Thoracic aorta (tissue), 2 donors: ENCODE data around the gene SLC44A1. TPM values are rescaled to one million over a fixed set of nuclear protein-coding genes. Genes with fewer than 3 reads are reported as not detected.

Experiments used
- ATAC-seq: fragments of 150-250 bp; one replicate; pipeline ENCODE4 v1.8.0; 2017; ENCODE audit warnings: low read depth; ENCODE audit not compliant: insufficient number of reproducible peaks, low FRiP score
- DNase-seq: peaks from one replicate; pipeline ENCODE4 v3.0.0-alpha.2; 2020; ENCODE audit warnings: low spot score
- H3K27ac ChIP-seq, 2 donors: fragments of 200-600 bp; sonication (generic); 1 replicate in 1 of 2; 2 replicates in 1 of 2; pipeline ENCODE4 v1.5.1; 2016; ENCODE audit warnings: mild to moderate bottlenecking in 2 of 2, moderate library complexity in 2 of 2
- H3K27me3 ChIP-seq: fragments of 200-600 bp; sonication (generic); replicated peaks from 2 replicates; pipeline ENCODE4 v1.6.0; 2016; ENCODE audit warnings: mild to moderate bottlenecking; ENCODE audit not compliant: insufficient read depth
- H3K36me3 ChIP-seq: fragments of 200-600 bp; sonication (generic); one replicate; pipeline ENCODE4 v1.5.1; 2016
- H3K4me1 ChIP-seq, 2 donors: fragments of 200-600 bp; sonication (generic); 1 replicate in 1 of 2; 2 replicates in 1 of 2; pipeline versions ENCODE4 v1.5.1 to v1.6.0; 2016; ENCODE audit warnings: low read depth in 2 of 2, mild to moderate bottlenecking in 1 of 2; ENCODE audit not compliant: control insufficient read depth in 1 of 2
- H3K4me3 ChIP-seq: fragments of 200-600 bp; sonication (generic); 2 replicates; pipeline ENCODE4 v1.5.1; 2016; ENCODE audit warnings: mild to moderate bottlenecking
- H3K9me3 ChIP-seq: fragments of 200-600 bp; sonication (generic); 2 replicates; pipeline ENCODE4 v1.5.1; 2016
- CTCF ChIP-seq: fragments of 200-600 bp; sonication (generic); IDR thresholded peaks from one replicate; pipeline ENCODE4 v1.5.1; 2019; ENCODE audit warnings: antibody characterized with exemption
- total RNA-seq, 2 donors: library from RNA; depleted of rRNA; stranded (reverse); fragments of >200 nt; gene quantifications; one replicate each; pipeline versions ENCODE4 v1.1.0 to v1.2.3, GENCODE V29; 2016

Gene SLC44A1
- total RNA-seq, 2 donors from 2014 or later = 33.9 to 58.8 TPM

- H3K9me3 ChIP-seq = no peaks in the 10 kb centered on the region
- H3K36me3 ChIP-seq = no peaks in the 10 kb centered on the region
- H3K4me3 ChIP-seq = no peak overlapping the region
- TF ChIP-seq CTCF = no peak
- ATAC-seq (no peak), DNase-seq (no peak)
- no peaks in the 10 kb centered on the region for H3K27me3 ChIP-seq
- no peaks in the 10 kb centered on the region for H3K4me1 ChIP-seq
- H3K27ac ChIP-seq = no peak overlapping the region
Observed at GRCh38 chr9:105318729-105319191, 74.3 kb downstream of the SLC44A1 start.

GRCh38 chr9:105319202-105319813 is 74.9 kb downstream of the SLC44A1 start:
- Histone ChIP-seq H3K27ac (no peak overlapping the region), H3K4me1 (no peaks in the 10 kb centered on the region), H3K27me3 (no peaks in the 10 kb centered on the region), H3K4me3 (no peak overlapping the region), H3K36me3 (no peaks in the 10 kb centered on the region), H3K9me3 (no peaks in the 10 kb centered on the region)
- no peak for TF ChIP-seq CTCF
- DNase-seq (no peak), ATAC-seq (no peak)

GRCh38 chr9:105320568-105320967 is 76.1 kb downstream of the SLC44A1 start:
- DNase-seq = no peak
- ATAC-seq = no peak
- H3K4me3 ChIP-seq = no peak overlapping the region
- H3K27me3 ChIP-seq = no peaks in the 10 kb centered on the region
- H3K4me1 ChIP-seq = no peaks in the 10 kb centered on the region
- no peak for TF ChIP-seq CTCF
- no peak overlapping the region for H3K27ac ChIP-seq
- no peaks in the 10 kb centered on the region for H3K36me3 ChIP-seq
- H3K9me3 ChIP-seq = no peaks in the 10 kb centered on the region

- ATAC-seq = no peak
- Histone ChIP-seq H3K27ac (no peak overlapping the region), H3K27me3 (no peaks in the 10 kb centered on the region)
Observed at GRCh38 chr9:105328296-105328695, 83.8 kb downstream of the SLC44A1 start.

More at GRCh38 chr9:105328296-105328695, 83.8 kb downstream of the SLC44A1 start:
- no peaks in the 10 kb centered on the region for H3K36me3 ChIP-seq
- no peak overlapping the region for H3K4me3 ChIP-seq
- peaks cover 9 to 13% of the 10 kb centered on the region in 2 donors for H3K4me1 ChIP-seq
- no peaks in the 10 kb centered on the region for H3K9me3 ChIP-seq
- TF ChIP-seq CTCF = no peak
- no peak for DNase-seq
